Astrocyte (in vitro differentiated cells and primary cell): ENCODE data around the gene SLITRK5. TPM values are rescaled to one million over a fixed set of nuclear protein-coding genes. Genes with fewer than 3 reads are reported as not detected.

Experiments
- DNase-seq: peaks from one replicate; pipeline ENCODE4 v3.0.0-alpha.2; 2010; ENCODE audit warnings: low read depth
- FAIRE-seq: peaks from 2 replicates; lab custom pipeline; 2011; peaks lifted over from hg19 to GRCh38; lab: Jason Lieb, UNC
- H2AFZ ChIP-seq: 2 replicates; pipeline ENCODE4 v1.6.0; 2012; ENCODE audit warnings: low read depth, low read length, inconsistent platforms
- H3K27ac ChIP-seq: 2 replicates; pipeline ENCODE4 v1.5.1; 2011; ENCODE audit warnings: low read depth, low read length, inconsistent platforms
- H3K27me3 ChIP-seq: 2 replicates; pipeline ENCODE4 v1.6.0; 2011; ENCODE audit warnings: low read length, inconsistent platforms; ENCODE audit not compliant: insufficient read depth
- H3K36me3 ChIP-seq: 2 replicates; pipeline ENCODE4 v1.5.1; 2011; ENCODE audit warnings: low read length, inconsistent platforms; ENCODE audit not compliant: insufficient read depth
- H3K4me1 ChIP-seq: 2 replicates; pipeline ENCODE4 v1.5.1; 2011; ENCODE audit warnings: low read length, inconsistent platforms; ENCODE audit not compliant: insufficient read depth
- H3K4me2 ChIP-seq: 2 replicates; pipeline ENCODE4 v1.6.0; 2012; ENCODE audit warnings: low read length, inconsistent platforms
- H3K4me3 ChIP-seq: 2 replicates; pipeline ENCODE4 v1.5.1; 2011; ENCODE audit warnings: low read depth, mild to moderate bottlenecking, low read length, inconsistent platforms; ENCODE audit not compliant: insufficient read depth
- H3K79me2 ChIP-seq: 2 replicates; pipeline ENCODE4 v1.6.0; 2012; ENCODE audit warnings: mild to moderate bottlenecking, low read length, inconsistent platforms; ENCODE audit not compliant: insufficient read depth
- H3K9ac ChIP-seq: 2 replicates; pipeline ENCODE4 v1.6.0; 2012; ENCODE audit warnings: mild to moderate bottlenecking, low read length, inconsistent platforms
- H3K9me3 ChIP-seq: 2 replicates; pipeline ENCODE4 v1.5.1; 2012; ENCODE audit warnings: low read depth, mild to moderate bottlenecking, low read length, inconsistent platforms; ENCODE audit not compliant: insufficient read depth
- H4K20me1 ChIP-seq: 2 replicates; pipeline ENCODE4 v1.6.0; 2012; ENCODE audit warnings: low read length, inconsistent platforms; ENCODE audit not compliant: insufficient read depth
- H3K27ac Mint-ChIP-seq: one replicate; pipeline ENCODE4 v1.8.0; 2021; ENCODE audit warnings: mild to moderate bottlenecking, mixed read lengths; ENCODE audit not compliant: unreplicated experiment
- H3K27me3 Mint-ChIP-seq: one replicate; pipeline ENCODE4 v1.8.0; 2021; ENCODE audit warnings: low read depth, mixed read lengths; ENCODE audit not compliant: unreplicated experiment
- H3K36me3 Mint-ChIP-seq: one replicate; pipeline ENCODE4 v1.8.0; 2021; ENCODE audit warnings: low read depth, mixed read lengths; ENCODE audit not compliant: unreplicated experiment
- H3K4me1 Mint-ChIP-seq: one replicate; pipeline ENCODE4 v1.8.0; 2021; ENCODE audit warnings: low read depth, mixed read lengths; ENCODE audit not compliant: unreplicated experiment
- H3K4me3 Mint-ChIP-seq: one replicate; pipeline ENCODE4 v1.8.0; 2021; ENCODE audit warnings: mild to moderate bottlenecking, moderate library complexity, mixed read lengths; ENCODE audit not compliant: unreplicated experiment
- H3K9me3 Mint-ChIP-seq: one replicate; pipeline ENCODE4 v1.8.0; 2021; ENCODE audit warnings: mild to moderate bottlenecking, mixed read lengths; ENCODE audit not compliant: unreplicated experiment
- EZH2 ChIP-seq: IDR thresholded peaks from 2 replicates; pipeline ENCODE4 v1.6.1; 2012; ENCODE audit warnings: mild to moderate bottlenecking, low read length, inconsistent platforms; ENCODE audit not compliant: insufficient read depth
- total RNA-seq: library from RNA; stranded (reverse); gene quantifications from 2 replicates; pipeline ENCODE4 v1.2.1, GENCODE V29; 2021
- TF ChIP-seq, protein P1 (sequence below): IDR thresholded peaks from 2 replicates; pipeline ENCODE4 v1.5.1; 2011; ENCODE audit warnings: low read depth, mild to moderate bottlenecking, inconsistent platforms, low read length, moderate library complexity; ENCODE audit not compliant: insufficient read depth

SLITRK5 gene
- total RNA-seq, 1 donor from 2014 or later, result 2.0 TPM

DNA sequence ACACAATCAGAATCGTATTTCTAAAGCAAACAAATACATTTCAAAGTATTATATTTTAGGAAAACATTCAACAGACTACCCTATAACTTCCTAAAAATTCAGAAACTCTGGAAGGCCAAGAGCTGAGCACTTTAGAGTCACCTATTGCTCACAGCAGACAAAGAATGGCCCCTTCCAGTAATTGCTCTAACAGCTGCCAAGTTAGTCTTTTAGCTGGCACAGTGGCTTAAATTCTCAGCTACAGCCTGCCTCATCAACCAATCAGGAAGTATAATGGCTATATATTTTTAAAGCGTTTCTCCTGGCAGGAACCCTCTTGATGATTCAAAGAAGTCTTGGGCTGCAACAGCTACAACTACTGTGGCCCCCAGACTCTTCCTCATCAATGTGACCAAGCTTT, 14.9 kb upstream of the SLITRK5 start:
- Mint-ChIP-seq H3K36me3 (no peaks in the 10 kb centered on the region), H3K9me3 (no peaks in the 10 kb centered on the region), H3K4me1 (peaks cover 10% of the 10 kb centered on the region), H3K27ac (no peak overlapping the region), H3K27me3 (no peaks in the 10 kb centered on the region), H3K4me3 (no peak overlapping the region)
- DNase-seq (peak; percentile 76), FAIRE-seq (no peak)
- no peak overlapping the region for H2AFZ ChIP-seq
- H3K4me2 ChIP-seq, result no peak overlapping the region
- no peaks in the 10 kb centered on the region for H4K20me1 ChIP-seq
- H3K4me3 ChIP-seq, result no peak overlapping the region
- no peak overlapping the region for H3K9ac ChIP-seq
- H3K9me3 ChIP-seq, result no peaks in the 10 kb centered on the region
- H3K79me2 ChIP-seq, result no peaks in the 10 kb centered on the region
- no peaks in the 10 kb centered on the region for H3K36me3 ChIP-seq
- H3K27ac ChIP-seq, result no peak overlapping the region
- TF ChIP-seq, protein P1, sequence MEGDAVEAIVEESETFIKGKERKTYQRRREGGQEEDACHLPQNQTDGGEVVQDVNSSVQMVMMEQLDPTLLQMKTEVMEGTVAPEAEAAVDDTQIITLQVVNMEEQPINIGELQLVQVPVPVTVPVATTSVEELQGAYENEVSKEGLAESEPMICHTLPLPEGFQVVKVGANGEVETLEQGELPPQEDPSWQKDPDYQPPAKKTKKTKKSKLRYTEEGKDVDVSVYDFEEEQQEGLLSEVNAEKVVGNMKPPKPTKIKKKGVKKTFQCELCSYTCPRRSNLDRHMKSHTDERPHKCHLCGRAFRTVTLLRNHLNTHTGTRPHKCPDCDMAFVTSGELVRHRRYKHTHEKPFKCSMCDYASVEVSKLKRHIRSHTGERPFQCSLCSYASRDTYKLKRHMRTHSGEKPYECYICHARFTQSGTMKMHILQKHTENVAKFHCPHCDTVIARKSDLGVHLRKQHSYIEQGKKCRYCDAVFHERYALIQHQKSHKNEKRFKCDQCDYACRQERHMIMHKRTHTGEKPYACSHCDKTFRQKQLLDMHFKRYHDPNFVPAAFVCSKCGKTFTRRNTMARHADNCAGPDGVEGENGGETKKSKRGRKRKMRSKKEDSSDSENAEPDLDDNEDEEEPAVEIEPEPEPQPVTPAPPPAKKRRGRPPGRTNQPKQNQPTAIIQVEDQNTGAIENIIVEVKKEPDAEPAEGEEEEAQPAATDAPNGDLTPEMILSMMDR, result no peak
- TF ChIP-seq EZH2, result no peak
- H3K4me1 ChIP-seq, result no peaks in the 10 kb centered on the region
- no peaks in the 10 kb centered on the region for H3K27me3 ChIP-seq

DNA sequence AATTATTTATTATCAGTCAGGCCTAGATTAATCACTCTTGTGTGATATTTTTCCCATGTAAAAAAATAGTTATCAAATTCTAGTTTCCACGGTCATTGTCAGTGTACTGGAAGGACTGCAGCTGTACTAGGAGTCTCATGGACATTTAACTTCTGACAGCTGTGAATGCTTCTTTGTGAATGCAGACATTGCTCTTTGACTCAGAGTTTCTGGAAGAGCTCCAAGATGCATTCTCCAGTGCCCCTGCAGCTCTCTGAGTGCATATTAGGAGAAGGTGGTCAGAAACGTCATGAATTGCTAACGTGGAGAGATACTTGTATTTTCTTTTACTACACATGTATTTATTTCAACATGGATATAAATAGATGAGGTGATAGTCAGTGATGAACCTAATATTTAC, 9.7 kb upstream of the SLITRK5 start:
- Mint-ChIP-seq H3K9me3 (no peaks in the 10 kb centered on the region), H3K27me3 (no peaks in the 10 kb centered on the region), H3K4me1 (peaks cover 15% of the 10 kb centered on the region), H3K4me3 (peak overlapping the region; percentile 30), H3K36me3 (no peaks in the 10 kb centered on the region), H3K27ac (peak overlapping the region; percentile 0)
- H3K79me2 ChIP-seq, result no peaks in the 10 kb centered on the region
- no peak overlapping the region for H2AFZ ChIP-seq
- FAIRE-seq (no peak), DNase-seq (peak; percentile 73)
- no peaks in the 10 kb centered on the region for H4K20me1 ChIP-seq
- H3K9ac ChIP-seq, result no peak overlapping the region
- no peaks in the 10 kb centered on the region for H3K36me3 ChIP-seq
- TF ChIP-seq EZH2, result no peak
- TF ChIP-seq, protein P1, result no peak
- H3K9me3 ChIP-seq, result no peaks in the 10 kb centered on the region
- H3K27ac ChIP-seq, result no peak overlapping the region
- H3K4me3 ChIP-seq, result no peak overlapping the region
- H3K27me3 ChIP-seq, result no peaks in the 10 kb centered on the region
- no peak overlapping the region for H3K4me2 ChIP-seq
- no peaks in the 10 kb centered on the region for H3K4me1 ChIP-seq

DNA sequence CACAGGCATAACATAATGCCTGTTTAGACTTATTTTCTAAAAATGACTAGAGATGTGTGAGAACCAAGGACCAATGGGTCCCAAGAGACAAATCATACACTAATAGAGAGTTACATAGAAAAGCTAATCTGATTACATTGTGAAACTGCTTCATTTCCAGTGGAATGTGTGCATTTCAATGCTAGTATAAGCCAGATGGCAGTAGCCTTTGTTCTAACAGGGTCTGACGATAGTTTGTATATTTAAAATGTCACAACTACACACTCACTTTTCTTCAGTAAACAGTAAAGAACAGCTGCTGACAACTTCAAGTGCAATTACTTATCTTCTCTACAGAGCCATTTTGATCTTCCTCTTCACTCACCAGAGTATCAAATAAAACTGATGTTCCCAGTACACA, 4.3 kb upstream of the SLITRK5 start:
- no peak for FAIRE-seq
- no peak for DNase-seq
- H3K9me3 ChIP-seq, result no peaks in the 10 kb centered on the region
- H2AFZ ChIP-seq, result no peak overlapping the region
- no peak overlapping the region for H3K4me3 ChIP-seq
- no peaks in the 10 kb centered on the region for H4K20me1 ChIP-seq
- H3K4me1 Mint-ChIP-seq, result peaks cover 5% of the 10 kb centered on the region
- H3K27me3 ChIP-seq, result no peaks in the 10 kb centered on the region
- no peaks in the 10 kb centered on the region for H3K9me3 Mint-ChIP-seq
- no peak for TF ChIP-seq EZH2
- TF ChIP-seq, protein P1, result no peak
- no peak overlapping the region for H3K9ac ChIP-seq
- no peak overlapping the region for H3K4me2 ChIP-seq
- no peaks in the 10 kb centered on the region for H3K36me3 Mint-ChIP-seq
- H3K36me3 ChIP-seq, result no peaks in the 10 kb centered on the region
- H3K27ac Mint-ChIP-seq, result no peak overlapping the region
- peaks cover 6% of the 10 kb centered on the region for H3K4me1 ChIP-seq
- H3K79me2 ChIP-seq, result no peaks in the 10 kb centered on the region
- no peak overlapping the region for H3K4me3 Mint-ChIP-seq
- H3K27me3 Mint-ChIP-seq, result no peaks in the 10 kb centered on the region
- no peak overlapping the region for H3K27ac ChIP-seq
